K562 (cell line): Measurements from ENCODE around the gene RPS27. TPM values are rescaled to one million over a fixed set of nuclear protein-coding genes. Genes with fewer than 3 reads are reported as not detected.

Experiments
- CBFB ChIP-seq: sonication (generic); formaldehyde crosslinking; IDR thresholded peaks from 2 replicates; pipeline ENCODE4 v1.4.0; 2020; ENCODE audit warnings: mild to moderate bottlenecking, missing genetic modification reagents
- FOXA3 ChIP-seq, 2 experiments: fragments of 450-650 bp in 1 of 2; sonication (generic) in 1 of 2; formaldehyde crosslinking; IDR thresholded peaks in 1 of 2; conservative IDR thresholded peaks in 1 of 2; 2 replicates each; pipeline versions ENCODE4 v1.4.0 to v1.8.0; 2020 to 2022; ENCODE audit warnings: mild to moderate bottlenecking in 2 of 2, missing genetic modification reagents in 1 of 2
- FOXK2 ChIP-seq, 2 experiments: fragments of 450-650 bp; IDR thresholded peaks in 1 of 2; conservative IDR thresholded peaks in 1 of 2; 2 replicates each; pipeline ENCODE4 v1.6.1; 2016; ENCODE audit warnings: low read depth in 2 of 2, mild to moderate bottlenecking in 1 of 2
- HDAC6 ChIP-seq: IDR thresholded peaks from 2 replicates; pipeline ENCODE4 v1.6.1; 2012; ENCODE audit warnings: low read depth, mild to moderate bottlenecking, control low read depth, inconsistent platforms, low read length, moderate library complexity
- HDGF ChIP-seq: fragments of 450-650 bp; IDR thresholded peaks from 2 replicates; pipeline ENCODE4 v1.6.1; 2016
- HNRNPK ChIP-seq: fragments of 200-400 bp; formaldehyde crosslinking; IDR thresholded peaks from one replicate; pipeline ENCODE4 v1.6.1; 2018; ENCODE audit warnings: mild to moderate bottlenecking, low read depth, low read length; ENCODE audit not compliant: poor library complexity, severe bottlenecking
- KDM4B ChIP-seq, 2 experiments: fragments of 450-650 bp in 1 of 2; sonication (generic) in 1 of 2; IDR thresholded peaks; 2 replicates each; pipeline ENCODE4 v1.6.1; 2016 to 2017; ENCODE audit warnings: borderline replicate concordance in 2 of 2, antibody characterized with exemption in 1 of 2, low read depth in 1 of 2, mild to moderate bottlenecking in 1 of 2
- LARP7 ChIP-seq: fragments of 450-650 bp; IDR thresholded peaks from 2 replicates; pipeline ENCODE4 v1.6.1; 2016
- NFIC ChIP-seq: fragments of 450-650 bp; IDR thresholded peaks from 2 replicates; pipeline ENCODE4 v1.6.1; 2017; ENCODE audit warnings: mild to moderate bottlenecking, inconsistent platforms
- RAD51 ChIP-seq: fragments of 450-650 bp; IDR thresholded peaks from 2 replicates; pipeline ENCODE4 v1.7.1; 2016; ENCODE audit warnings: low read depth, mild to moderate bottlenecking, borderline replicate concordance
- RBM22 ChIP-seq: fragments of 200-400 bp; formaldehyde crosslinking; IDR thresholded peaks from 2 replicates; pipeline ENCODE4 v1.6.1; 2018; ENCODE audit warnings: low read length, low read depth; ENCODE audit not compliant: poor library complexity, severe bottlenecking
- RCOR1 ChIP-seq, 2 experiments: IDR thresholded peaks; 2 replicates each; pipeline ENCODE4 v1.6.1; 2012; ENCODE audit warnings: low read depth in 2 of 2, low read length in 2 of 2, borderline replicate concordance in 1 of 2, improper control_type of control experiment in 1 of 2
- SMARCA5 ChIP-seq: fragments of 450-650 bp; IDR thresholded peaks from 2 replicates; pipeline ENCODE4 v1.6.1; 2016
- SMARCB1 ChIP-seq: IDR thresholded peaks from 2 replicates; pipeline ENCODE4 v1.6.1; 2011; ENCODE audit warnings: improper control_type of control experiment, low read depth; ENCODE audit not compliant: insufficient read length
- SRSF1 ChIP-seq: fragments of 200-400 bp; formaldehyde crosslinking; IDR thresholded peaks from 2 replicates; pipeline ENCODE4 v1.6.1; 2017; ENCODE audit warnings: mild to moderate bottlenecking, low read depth, low read length, moderate library complexity
- ZEB2 ChIP-seq: fragments of 450-650 bp; IDR thresholded peaks from 2 replicates; pipeline ENCODE4 v1.6.1; 2016
- ZNF184 ChIP-seq: sonication (generic); formaldehyde crosslinking; IDR thresholded peaks from 2 replicates; pipeline ENCODE4 v1.5.0; 2020; ENCODE audit warnings: missing genetic modification reagents
- ZNF449 ChIP-seq: fragments of 250-450 bp; sonication (Bioruptor Pico); IDR thresholded peaks from 2 replicates; pipeline ENCODE4 v1.8.0; 2022; ENCODE audit warnings: moderate library complexity, mild to moderate bottlenecking, inconsistent platforms
- polyA plus RNA-seq, 8 experiments: library from polyadenylated mRNA; depleted of rRNA in 4 of 8; stranded (reverse) in 5 of 8; unstranded in 3 of 8; fragments of >200 nt; fragmentation: Nextera tagmentation in 2 of 8; fragmentation: Illumina TruSeq in 1 of 8; extraction: Ambion mirVana in 2 of 8; extraction: Trizol in 1 of 8; gene quantifications; 2 replicates each; pipeline versions ENCODE4 v1.2.1 to v1.2.3, GENCODE V29; 2011 to 2014; ENCODE audit warnings: inconsistent platforms in 1 of 8, missing spikeins in 1 of 8
- total RNA-seq, 7 experiments: library from RNA; depleted of rRNA in 6 of 7; stranded (reverse); fragments of >200 nt in 6 of 7; fragmentation: Illumina TruSeq in 2 of 7; extraction: Trizol in 2 of 7; gene quantifications; 2 replicates each; pipeline versions ENCODE4 v1.2.1 to v1.2.3, GENCODE V29; 2011 to 2021; ENCODE audit warnings: low replicate concordance in 1 of 7
- TF ChIP-seq, protein P1 (sequence below), 2 experiments: IDR thresholded peaks in 1 of 2; conservative IDR thresholded peaks in 1 of 2; 2 replicates each; pipeline ENCODE4 v1.6.1; 2016; ENCODE audit warnings: low read depth in 2 of 2, mild to moderate bottlenecking in 1 of 2, missing compliant biosample characterization in 1 of 2, missing genetic modification characterization in 1 of 2, moderate library complexity in 1 of 2
- TF ChIP-seq, protein P2 (sequence below): fragments of 450-650 bp; formaldehyde crosslinking; IDR thresholded peaks from 2 replicates; pipeline ENCODE4 v1.4.0; 2020; ENCODE audit warnings: mild to moderate bottlenecking, moderate library complexity
- TF ChIP-seq, protein P3 (sequence below): fragments of 250-450 bp; sonication (Bioruptor Pico); IDR thresholded peaks from 2 replicates; pipeline ENCODE4 v1.5.0; 2021

The RPS27 gene
- total and polyA plus RNA-seq, 9 of the 15 experiments (the other 6 are each of a cell fraction or from before 2014, with no cell fraction given): 2,091 to 9,377 (median 6,706) TPM

DNA sequence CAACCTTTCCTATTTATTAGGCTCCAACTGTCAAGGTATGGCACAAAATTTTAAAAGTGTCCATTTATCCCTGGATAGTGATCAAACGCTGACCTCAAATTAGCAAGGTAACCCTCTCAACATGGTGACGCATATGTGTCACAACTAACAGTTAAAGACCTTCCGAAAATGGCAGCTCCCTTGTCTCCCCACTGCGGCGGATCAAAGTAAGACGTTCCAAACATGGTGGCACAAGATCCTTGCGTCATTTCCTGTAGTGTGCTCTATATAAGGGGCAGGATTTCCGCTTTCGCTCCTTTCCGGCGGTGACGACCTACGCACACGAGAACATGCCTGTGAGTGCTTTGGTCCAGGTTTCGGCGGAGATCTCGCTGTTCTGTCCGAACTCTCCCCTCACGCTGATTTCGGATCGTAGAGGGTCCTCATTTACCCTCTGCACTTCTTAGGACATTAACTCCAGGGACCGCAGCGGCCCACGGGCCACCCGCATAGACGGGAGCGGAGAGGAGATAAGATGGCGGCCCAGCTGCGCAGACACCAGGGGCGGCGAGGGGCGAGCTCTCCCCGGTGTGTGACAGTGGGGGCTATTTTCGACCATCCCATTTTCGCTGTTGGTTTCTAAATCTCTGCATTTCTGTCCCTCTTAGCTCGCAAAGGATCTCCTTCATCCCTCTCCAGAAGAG is at the start of gene RPS27 (continued):
- TF ChIP-seq ZNF449 (no peak), RAD51 (no peak), NFIC (peak; percentile 83), SRSF1 (no peak), HDAC6 (no peak), FOXA3 (CRISPR knock-in tag; conservative IDR thresholded peaks at IDR 0.05 in 1 of 2, IDR thresholded peaks at IDR 0.05 in 1 of 2) (no peak), SMARCA5 (no peak), HNRNPK (no peak), SMARCB1 (no peak), CBFB (CRISPR knock-in tag) (peak; percentile 44; the same call in 1 of the 2 replicates), RCOR1 (IDR thresholded peaks at IDR 0.05; ENCODE audit: borderline replicate concordance in 1 of 2, low read depth in 2 of 2, low read length in 2 of 2) (0 out of 4 replicates have a peak, but pooled peaks of 1 of the 2 experiments have one; percentile 3), KDM4B (IDR thresholded peaks at IDR 0.05; ENCODE audit: borderline replicate concordance in 2 of 2, low read depth in 1 of 2) (0 out of 4 replicates have a peak, but pooled peaks of 1 of the 2 experiments have one; percentile 75), HDGF (no peak), LARP7 (peak; percentile 83; the same call in 1 of the 2 replicates), RBM22 (no peak), FOXK2 (conservative IDR thresholded peaks at IDR 0.05 in 1 of 2, IDR thresholded peaks at IDR 0.05 in 1 of 2; ENCODE audit: low read depth in 2 of 2) (peak; percentile 68 to 88), ZEB2 (no peak), ZNF184 (no peak)
- TF ChIP-seq, protein P1, sequence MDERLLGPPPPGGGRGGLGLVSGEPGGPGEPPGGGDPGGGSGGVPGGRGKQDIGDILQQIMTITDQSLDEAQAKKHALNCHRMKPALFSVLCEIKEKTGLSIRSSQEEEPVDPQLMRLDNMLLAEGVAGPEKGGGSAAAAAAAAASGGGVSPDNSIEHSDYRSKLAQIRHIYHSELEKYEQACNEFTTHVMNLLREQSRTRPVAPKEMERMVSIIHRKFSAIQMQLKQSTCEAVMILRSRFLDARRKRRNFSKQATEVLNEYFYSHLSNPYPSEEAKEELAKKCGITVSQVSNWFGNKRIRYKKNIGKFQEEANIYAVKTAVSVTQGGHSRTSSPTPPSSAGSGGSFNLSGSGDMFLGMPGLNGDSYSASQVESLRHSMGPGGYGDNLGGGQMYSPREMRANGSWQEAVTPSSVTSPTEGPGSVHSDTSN (CRISPR knock-in tag; IDR thresholded peaks at IDR 0.05; ENCODE audit: low read depth): no peak
- TF ChIP-seq, protein P1 (tag; conservative IDR thresholded peaks at IDR 0.05; ENCODE audit: low read depth): no peak
- TF ChIP-seq, protein P2, sequence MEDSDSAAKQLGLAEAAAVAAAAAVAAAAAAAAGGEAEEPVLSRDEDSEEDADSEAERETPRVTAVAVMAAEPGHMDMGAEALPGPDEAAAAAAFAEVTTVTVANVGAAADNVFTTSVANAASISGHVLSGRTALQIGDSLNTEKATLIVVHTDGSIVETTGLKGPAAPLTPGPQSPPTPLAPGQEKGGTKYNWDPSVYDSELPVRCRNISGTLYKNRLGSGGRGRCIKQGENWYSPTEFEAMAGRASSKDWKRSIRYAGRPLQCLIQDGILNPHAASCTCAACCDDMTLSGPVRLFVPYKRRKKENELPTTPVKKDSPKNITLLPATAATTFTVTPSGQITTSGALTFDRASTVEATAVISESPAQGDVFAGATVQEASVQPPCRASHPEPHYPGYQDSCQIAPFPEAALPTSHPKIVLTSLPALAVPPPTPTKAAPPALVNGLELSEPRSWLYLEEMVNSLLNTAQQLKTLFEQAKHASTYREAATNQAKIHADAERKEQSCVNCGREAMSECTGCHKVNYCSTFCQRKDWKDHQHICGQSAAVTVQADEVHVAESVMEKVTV (CRISPR knock-in tag): 0 out of 2 replicates have a peak, but pooled peaks have one; percentile 15
- TF ChIP-seq, protein P3, sequence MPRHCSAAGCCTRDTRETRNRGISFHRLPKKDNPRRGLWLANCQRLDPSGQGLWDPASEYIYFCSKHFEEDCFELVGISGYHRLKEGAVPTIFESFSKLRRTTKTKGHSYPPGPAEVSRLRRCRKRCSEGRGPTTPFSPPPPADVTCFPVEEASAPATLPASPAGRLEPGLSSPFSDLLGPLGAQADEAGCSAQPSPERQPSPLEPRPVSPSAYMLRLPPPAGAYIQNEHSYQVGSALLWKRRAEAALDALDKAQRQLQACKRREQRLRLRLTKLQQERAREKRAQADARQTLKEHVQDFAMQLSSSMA (CRISPR knock-in tag): peak; percentile 99
